SK-N-SH (cell line): ENCODE results near the gene ASCL3. TPM values are rescaled to one million over a fixed set of nuclear protein-coding genes. Genes with fewer than 3 reads are reported as not detected.

Experiments
- CTCF ChIA-PET: fragments of 300-600, 350-600 bp; formaldehyde crosslinking; extraction: SDS; loops from one replicate; lab custom pipeline; 2021; lab: Yijun Ruan, JAX
- POLR2A ChIA-PET: fragments of 350-600 bp; sonication (Branson Sonifier 250); formaldehyde crosslinking; extraction: SDS; loops from one replicate; lab custom pipeline; 2020; ENCODE audit warnings: antibody characterized with exemption, inconsistent platforms; lab: Yijun Ruan, JAX
- DNase-seq: peaks from one replicate; pipeline ENCODE4 v3.0.0; 2012
- H2AFZ ChIP-seq: fragments of 200-600 bp; sonication (generic); 2 replicates; pipeline ENCODE4 v1.8.1; 2016; ENCODE audit warnings: antibody characterized with exemption, mild to moderate bottlenecking, low read depth
- H3F3A ChIP-seq: fragments of 200-600 bp; sonication (generic); replicated peaks from 2 replicates; pipeline ENCODE3; 2016; ENCODE audit warnings: antibody characterized with exemption, mild to moderate bottlenecking; ENCODE audit not compliant: insufficient read depth
- H3K27ac ChIP-seq, 2 experiments: fragments of 200-500 bp in 1 of 2; fragments of 200-600 bp in 1 of 2; sonication (Bioruptor generic) in 1 of 2; sonication (generic), shearing (Covaris generic) in 1 of 2; 2 replicates each; pipeline versions ENCODE4 v1.5.1 to v1.6.1; 2014 to 2016; ENCODE audit warnings: low read depth in 2 of 2, inconsistent platforms in 1 of 2, low read length in 1 of 2, mild to moderate bottlenecking in 1 of 2, mixed read lengths in 1 of 2
- H3K27me3 ChIP-seq: fragments of 200-600 bp; sonication (generic), shearing (Covaris generic); 2 replicates; pipeline ENCODE4 v1.6.1; 2016; ENCODE audit warnings: mixed run types; ENCODE audit not compliant: insufficient read depth
- H3K36me3 ChIP-seq, 2 experiments: fragments of 200-500 bp in 1 of 2; fragments of 200-600 bp in 1 of 2; sonication (Bioruptor generic) in 1 of 2; sonication (generic) in 1 of 2; replicated peaks in 1 of 2; 2 replicates each; pipeline versions ENCODE3 to v1.5.1; 2014 to 2016; ENCODE audit warnings: low read length in 1 of 2, mild to moderate bottlenecking in 1 of 2; ENCODE audit not compliant: insufficient read depth in 2 of 2, control insufficient read depth in 1 of 2
- H3K4me1 ChIP-seq, 2 experiments: fragments of 200-500 bp in 1 of 2; fragments of 200-600 bp in 1 of 2; sonication (Bioruptor generic) in 1 of 2; sonication (generic), shearing (Covaris generic) in 1 of 2; 2 replicates each; pipeline versions ENCODE4 v1.5.1 to v1.6.1; 2014 to 2016; ENCODE audit warnings: low read depth in 1 of 2, low read length in 1 of 2, mixed run types in 1 of 2; ENCODE audit not compliant: insufficient read depth in 2 of 2, control insufficient read depth in 1 of 2
- H3K4me2 ChIP-seq: fragments of 200-600 bp; sonication (generic), shearing (Covaris generic); 2 replicates; pipeline ENCODE4 v1.6.1; 2017; ENCODE audit warnings: mixed run types
- H3K4me3 ChIP-seq, 2 experiments: fragments of 200-500 bp in 1 of 2; fragments of 200-600 bp in 1 of 2; sonication (Bioruptor generic) in 1 of 2; sonication (generic), shearing (Covaris generic) in 1 of 2; 2 replicates each; pipeline versions ENCODE4 v1.5.1 to v1.8.1; 2014 to 2016; ENCODE audit warnings: low read depth in 2 of 2, inconsistent platforms in 1 of 2, low read length in 1 of 2, mild to moderate bottlenecking in 1 of 2, mixed read lengths in 1 of 2, moderate library complexity in 1 of 2
- H3K79me2 ChIP-seq: fragments of 200-600 bp; sonication (generic); 2 replicates; pipeline ENCODE4 v1.8.1; 2017; ENCODE audit warnings: mild to moderate bottlenecking; ENCODE audit not compliant: insufficient read depth
- H3K9ac ChIP-seq: fragments of 200-600 bp; sonication (generic); 2 replicates; pipeline ENCODE4 v1.6.1; 2017; ENCODE audit warnings: mixed run types
- H3K9me2 ChIP-seq: fragments of 200-600 bp; sonication (generic); 2 replicates; pipeline ENCODE4 v1.6.1; 2017; ENCODE audit warnings: mixed run types
- H3K9me3 ChIP-seq: fragments of 200-600 bp; sonication (generic); 2 replicates; pipeline ENCODE4 v1.6.1; 2017; ENCODE audit warnings: mixed run types, mild to moderate bottlenecking, moderate library complexity
- H4K20me1 ChIP-seq: fragments of 200-600 bp; sonication (generic); 2 replicates; pipeline ENCODE4 v1.6.1; 2017; ENCODE audit warnings: mild to moderate bottlenecking, mixed run types; ENCODE audit not compliant: insufficient read depth
- EP300 ChIP-seq, 2 experiments: IDR thresholded peaks; 2 replicates each; pipeline versions ENCODE4 v1.4.0 to v1.6.1; 2012; ENCODE audit warnings: borderline replicate concordance in 1 of 2, low read depth in 1 of 2, low read length in 1 of 2
- EZH2phosphoT487 ChIP-seq: fragments of 200-600 bp; sonication (generic); IDR thresholded peaks from 2 replicates; pipeline ENCODE4 v1.6.1; 2017; ENCODE audit warnings: low read depth, mixed run types, mild to moderate bottlenecking, antibody characterized with exemption, moderate library complexity, borderline replicate concordance
- FOSL2 ChIP-seq: IDR thresholded peaks from 2 replicates; pipeline ENCODE4 v1.4.0; 2012; ENCODE audit warnings: low read depth, mild to moderate bottlenecking, moderate library complexity, borderline replicate concordance
- FOXJ3 ChIP-seq: sonication (generic); formaldehyde crosslinking; IDR thresholded peaks from 2 replicates; pipeline ENCODE4 v1.5.1; 2020; ENCODE audit warnings: mild to moderate bottlenecking, missing genetic modification reagents
- GATA2 ChIP-seq: sonication (generic); formaldehyde crosslinking; IDR thresholded peaks from 2 replicates; pipeline ENCODE4 v1.5.0; 2020; ENCODE audit warnings: mild to moderate bottlenecking, missing genetic modification reagents
- JUND ChIP-seq: IDR thresholded peaks from 2 replicates; pipeline ENCODE4 v1.4.0; 2012
- MXI1 ChIP-seq: IDR thresholded peaks from 2 replicates; pipeline ENCODE4 v1.6.1; 2012; ENCODE audit warnings: mild to moderate bottlenecking, low read depth, low read length, improper control_type of control experiment
- NFIC ChIP-seq: IDR thresholded peaks from 2 replicates; pipeline ENCODE4 v1.4.0; 2012; ENCODE audit warnings: borderline replicate concordance
- RCOR1 ChIP-seq: fragments of 150-350 bp; IDR thresholded peaks from 2 replicates; pipeline ENCODE4 v1.6.1; 2017; ENCODE audit warnings: antibody characterized with exemption, low read length
- RFX5 ChIP-seq: IDR thresholded peaks from 2 replicates; pipeline ENCODE4 v1.6.1; 2012; ENCODE audit warnings: mild to moderate bottlenecking, improper control_type of control experiment, low read length
- TCF12 ChIP-seq: IDR thresholded peaks from 2 replicates; pipeline ENCODE4 v1.4.0; 2012
- WGBS: methylation state at CpG from one replicate; pipeline ENCODE4 v1.1.6; 2017; ENCODE audit warnings: low lambda C conversion rate; 5-methylcytosine and 5-hydroxymethylcytosine counted together
- polyA plus RNA-seq, 3 experiments: library from polyadenylated mRNA; depleted of rRNA; stranded (reverse); fragments of >200 nt; gene quantifications; 2 replicates each; pipeline ENCODE4 v1.2.3, GENCODE V29; 2012
- TF ChIP-seq, protein P1 (sequence below): fragments of 200-600 bp; sonication (generic); IDR thresholded peaks from 2 replicates; pipeline ENCODE4 v1.6.1; 2017; ENCODE audit warnings: antibody characterized with exemption, mild to moderate bottlenecking, moderate library complexity
- TF ChIP-seq, protein P2 (sequence below): IDR thresholded peaks from 2 replicates; pipeline ENCODE4 v1.4.0; 2012; ENCODE audit warnings: low read depth
- TF ChIP-seq, protein P3 (sequence below): IDR thresholded peaks from 2 replicates; pipeline ENCODE4; 2012

Gene ASCL3
- polyA plus RNA-seq, 1 of the 3 experiments (the other 2 are of a cell fraction) = not detected

DNA sequence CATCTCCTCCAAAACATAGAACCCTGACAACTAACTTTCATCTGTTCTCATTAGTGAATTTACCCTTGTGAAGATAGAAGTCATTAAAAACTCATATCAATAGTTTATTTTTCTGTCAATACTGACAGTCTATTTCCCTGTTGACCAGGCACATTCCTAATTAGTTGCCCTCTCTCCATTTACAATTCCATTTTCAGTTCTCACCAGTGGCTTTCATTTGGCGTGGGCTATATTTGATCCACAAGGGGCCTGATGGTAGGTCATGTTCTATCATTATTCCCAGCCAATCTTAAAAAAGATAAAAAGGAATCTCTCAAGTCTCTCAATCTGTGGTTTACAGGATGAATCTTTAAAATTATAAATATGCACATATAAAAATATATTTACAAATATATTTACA is 35.7 kb downstream of the ASCL3 start (continued):
- TF ChIP-seq GATA2 (no peak), RFX5 (no peak)
- TF ChIP-seq, protein P1, sequence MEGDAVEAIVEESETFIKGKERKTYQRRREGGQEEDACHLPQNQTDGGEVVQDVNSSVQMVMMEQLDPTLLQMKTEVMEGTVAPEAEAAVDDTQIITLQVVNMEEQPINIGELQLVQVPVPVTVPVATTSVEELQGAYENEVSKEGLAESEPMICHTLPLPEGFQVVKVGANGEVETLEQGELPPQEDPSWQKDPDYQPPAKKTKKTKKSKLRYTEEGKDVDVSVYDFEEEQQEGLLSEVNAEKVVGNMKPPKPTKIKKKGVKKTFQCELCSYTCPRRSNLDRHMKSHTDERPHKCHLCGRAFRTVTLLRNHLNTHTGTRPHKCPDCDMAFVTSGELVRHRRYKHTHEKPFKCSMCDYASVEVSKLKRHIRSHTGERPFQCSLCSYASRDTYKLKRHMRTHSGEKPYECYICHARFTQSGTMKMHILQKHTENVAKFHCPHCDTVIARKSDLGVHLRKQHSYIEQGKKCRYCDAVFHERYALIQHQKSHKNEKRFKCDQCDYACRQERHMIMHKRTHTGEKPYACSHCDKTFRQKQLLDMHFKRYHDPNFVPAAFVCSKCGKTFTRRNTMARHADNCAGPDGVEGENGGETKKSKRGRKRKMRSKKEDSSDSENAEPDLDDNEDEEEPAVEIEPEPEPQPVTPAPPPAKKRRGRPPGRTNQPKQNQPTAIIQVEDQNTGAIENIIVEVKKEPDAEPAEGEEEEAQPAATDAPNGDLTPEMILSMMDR = no peak

DNA sequence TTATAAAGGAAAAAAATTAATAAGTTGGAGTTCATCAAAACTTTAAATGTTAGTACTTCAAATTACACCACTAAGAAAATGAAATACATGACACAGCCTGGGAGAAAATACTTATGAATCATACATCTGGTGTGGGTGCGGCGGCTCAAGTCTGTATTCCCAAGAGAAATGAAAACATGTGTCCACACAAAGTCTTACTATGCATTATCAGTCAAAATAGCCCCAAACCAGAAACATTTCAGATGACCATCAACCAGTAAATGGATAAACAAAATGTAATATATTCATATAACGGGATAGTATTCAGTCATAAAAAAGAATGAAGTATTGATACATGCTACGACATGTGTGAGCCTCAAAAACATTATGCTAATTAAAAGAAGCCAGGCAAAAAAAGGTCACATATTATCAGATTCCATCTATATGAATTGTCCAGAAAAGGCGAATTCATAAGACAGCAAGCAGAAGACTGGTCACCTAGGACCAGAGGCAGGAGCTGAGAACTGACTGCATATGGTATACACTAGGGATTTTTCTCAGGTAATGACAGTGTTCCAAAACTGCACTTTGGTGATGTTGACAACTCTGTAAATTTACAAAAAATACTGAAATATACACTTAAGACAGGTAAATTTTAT is 37.2 kb downstream of the ASCL3 start:
- no peak overlapping the region for H2AFZ ChIP-seq
- H3K9me2 ChIP-seq = no peaks in the 10 kb centered on the region
- H3K36me3 ChIP-seq = no peaks in the 10 kb centered on the region
- no peaks in the 10 kb centered on the region for H3K27me3 ChIP-seq
- POLR2A ChIA-PET = no interaction called here
- CTCF ChIA-PET = interaction anchor here (1.1 kb wide), 1 partner anchor 196 kb away, joined by 3 read pairs; no protein-coding TSS in a partner anchor
- peak overlapping the region; percentile 58 for H3K4me2 ChIP-seq
- no peaks in the 10 kb centered on the region for H4K20me1 ChIP-seq
- WGBS = 21% methylated on average over 5 of the region's 5 CpGs
- no peak for DNase-seq
- H3K9ac ChIP-seq = peak overlapping the region; percentile 21; the same call in 1 of the 2 replicates
- peaks cover 37% of the 10 kb centered on the region for H3F3A ChIP-seq
- H3K79me2 ChIP-seq = no peaks in the 10 kb centered on the region
- no peak overlapping the region for H3K4me3 ChIP-seq
- peak overlapping the region in 1 of 2 experiments; percentile 95; a peak in 2 of 4 replicates for H3K27ac ChIP-seq
- peak; percentile 16; the same call in 1 of the 2 replicates for TF ChIP-seq NFIC
- TF ChIP-seq, protein P2, sequence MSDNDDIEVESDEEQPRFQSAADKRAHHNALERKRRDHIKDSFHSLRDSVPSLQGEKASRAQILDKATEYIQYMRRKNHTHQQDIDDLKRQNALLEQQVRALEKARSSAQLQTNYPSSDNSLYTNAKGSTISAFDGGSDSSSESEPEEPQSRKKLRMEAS = peak; percentile 53; the same call in 1 of the 2 replicates
- no peak for TF ChIP-seq RCOR1
- TF ChIP-seq FOSL2 = peak; percentile 55; the same call in 1 of the 2 replicates
- TF ChIP-seq FOXJ3 (CRISPR knock-in tag) = no peak
- peak; percentile 21; the same call in 1 of the 2 replicates for TF ChIP-seq MXI1
- TF ChIP-seq EP300 (IDR thresholded peaks at IDR 0.05; ENCODE audit: borderline replicate concordance in 1 of 2, low read depth in 1 of 2, low read length in 1 of 2) = no peak
- TF ChIP-seq GATA2 = 0 out of 2 replicates have a peak, but pooled peaks have one; percentile 6
- TF ChIP-seq, protein P3, sequence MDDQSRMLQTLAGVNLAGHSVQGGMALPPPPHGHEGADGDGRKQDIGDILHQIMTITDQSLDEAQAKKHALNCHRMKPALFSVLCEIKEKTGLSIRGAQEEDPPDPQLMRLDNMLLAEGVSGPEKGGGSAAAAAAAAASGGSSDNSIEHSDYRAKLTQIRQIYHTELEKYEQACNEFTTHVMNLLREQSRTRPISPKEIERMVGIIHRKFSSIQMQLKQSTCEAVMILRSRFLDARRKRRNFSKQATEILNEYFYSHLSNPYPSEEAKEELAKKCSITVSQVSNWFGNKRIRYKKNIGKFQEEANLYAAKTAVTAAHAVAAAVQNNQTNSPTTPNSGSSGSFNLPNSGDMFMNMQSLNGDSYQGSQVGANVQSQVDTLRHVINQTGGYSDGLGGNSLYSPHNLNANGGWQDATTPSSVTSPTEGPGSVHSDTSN = 0 out of 2 replicates have a peak, but pooled peaks have one; percentile 22
- peak; percentile 81 for TF ChIP-seq TCF12
- no peak for TF ChIP-seq EZH2phosphoT487
- TF ChIP-seq JUND = peak; percentile 42; the same call in 1 of the 2 replicates
- H3K4me1 ChIP-seq = peaks cover 5 to 21% of the 10 kb centered on the region in 2 experiments; a peak in 3 of 4 replicates
- no peaks in the 10 kb centered on the region for H3K9me3 ChIP-seq
